Endometrial microvascular endothelial cells (primary cell): ENCODE results near the gene KCTD19. TPM values are rescaled to one million over a fixed set of nuclear protein-coding genes. Genes with fewer than 3 reads are reported as not detected.

Experiments used
- in situ Hi-C: cut with HindIII; loops from 2 replicates; pipeline ENCODE4 v1.10.0; 2017; ENCODE audit warnings: low sequenced_read_pairs, low pct_unique_long_range_greater_than_20kb; ENCODE audit errors: inconsistent ontology term
- total RNA-seq: library from RNA; depleted of rRNA; stranded (reverse); fragments of >200 nt; gene quantifications from one replicate; pipeline ENCODE4 v1.2.3, GENCODE V29; 2015; ENCODE audit errors: inconsistent ontology term

KCTD19 gene
- total RNA-seq, 1 donor from 2014 or later: under 0.01 TPM

GRCh38 chr16:67287960-67288359, 38.6 kb downstream of the KCTD19 start:
- in situ Hi-C loops: loop anchor here (25.0 kb wide), 1 partner anchor 151 kb away; no protein-coding TSS in a partner anchor

- in situ Hi-C loops: loop anchor here (25.0 kb wide), 1 partner anchor 149 kb away; no protein-coding TSS in a partner anchor
These were observed 39.9 kb downstream of the KCTD19 start for GRCh38 chr16:67286441-67287235.

GRCh38 chr16:67284699-67285646, 41.6 kb downstream of the KCTD19 start:
- in situ Hi-C loops: loop anchor here (25.0 kb wide), 1 partner anchor 148 kb away; no protein-coding TSS in a partner anchor

- in situ Hi-C loops: loop anchor here (25.0 kb wide), 1 partner anchor 147 kb away; no protein-coding TSS in a partner anchor
These were observed 42.5 kb downstream of the KCTD19 start for GRCh38 chr16:67283826-67284555.

- in situ Hi-C loops: loop anchor here (25.0 kb wide), 1 partner anchor 146 kb away; no protein-coding TSS in a partner anchor
These were observed 43.3 kb downstream of the KCTD19 start for GRCh38 chr16:67283039-67283825.

GRCh38 chr16:67282447-67282805, 44.1 kb downstream of the KCTD19 start:
- in situ Hi-C loops: loop anchor here (25.0 kb wide), 1 partner anchor 145 kb away; no protein-coding TSS in a partner anchor

- in situ Hi-C loops: loop anchor here (25.0 kb wide), 1 partner anchor 144 kb away; no protein-coding TSS in a partner anchor
These were observed 44.8 kb downstream of the KCTD19 start for GRCh38 chr16:67281536-67282446.

- in situ Hi-C loops: loop anchor here (25.0 kb wide), 1 partner anchor 143 kb away; no protein-coding TSS in a partner anchor
These were observed 46.2 kb downstream of the KCTD19 start for GRCh38 chr16:67280090-67281015.

GRCh38 chr16:67279296-67280089, 47.0 kb downstream of the KCTD19 start, which contains the start of gene PLEKHG4:
Gene PLEKHG4, plus strand, starts transcription at chr16:67279532. Its CDS starts 513 bp downstream, at chr16:67280045.
- in situ Hi-C loops: loop anchor here (25.0 kb wide), 1 partner anchor 142 kb away; no protein-coding TSS in a partner anchor

- in situ Hi-C loops: loop anchor here (25.0 kb wide), 1 partner anchor 142 kb away; no protein-coding TSS in a partner anchor
These were observed 47.7 kb downstream of the KCTD19 start for GRCh38 chr16:67278773-67279295.

GRCh38 chr16:67277999-67278772, 48.4 kb downstream of the KCTD19 start:
- in situ Hi-C loops: loop anchor here (25.0 kb wide), 1 partner anchor 141 kb away; no protein-coding TSS in a partner anchor

- in situ Hi-C loops: loop anchor here (25.0 kb wide), 1 partner anchor 140 kb away; no protein-coding TSS in a partner anchor
These were observed 49.1 kb downstream of the KCTD19 start for GRCh38 chr16:67277294-67277998.

- in situ Hi-C loops: loop anchor here (25.0 kb wide), 1 partner anchor 138 kb away; no protein-coding TSS in a partner anchor
These were observed 51.2 kb downstream of the KCTD19 start for GRCh38 chr16:67275321-67275720.
